ENCODE results near the gene LHX3.

The LHX3 gene

DNA sequence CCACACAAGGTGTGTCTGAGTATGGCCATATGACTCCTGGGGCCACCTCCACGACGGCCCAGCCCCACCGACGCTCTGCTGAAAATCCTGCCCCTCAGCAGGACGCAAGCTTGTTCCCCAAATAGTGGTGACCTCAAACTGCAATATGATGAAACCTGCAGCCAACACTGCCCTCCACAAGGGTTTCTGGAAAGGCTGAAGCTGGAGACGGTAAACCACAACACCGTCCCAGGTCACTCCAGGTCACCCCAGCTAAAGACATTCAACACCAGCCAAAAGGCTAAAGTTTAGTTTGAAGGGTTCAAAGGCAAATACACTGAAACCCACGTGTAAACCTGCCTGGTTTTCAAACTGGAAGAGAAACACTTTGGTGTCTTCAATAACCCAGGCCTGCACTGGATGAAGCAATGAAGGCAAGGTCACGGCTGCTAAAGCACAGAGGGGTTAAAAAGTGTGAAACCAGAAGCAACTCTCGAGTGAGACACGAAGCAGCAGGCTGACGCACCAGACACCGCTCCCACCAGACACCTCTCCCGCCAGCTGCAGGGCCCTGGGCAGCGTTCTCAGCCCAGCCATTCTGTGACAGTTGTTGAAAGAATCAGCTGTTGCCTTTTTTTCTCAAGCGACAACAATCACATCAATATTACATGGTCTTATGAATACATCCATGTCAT lies 1.8 kb upstream of the LHX3 start:
- DNase-seq = no peak

DNA sequence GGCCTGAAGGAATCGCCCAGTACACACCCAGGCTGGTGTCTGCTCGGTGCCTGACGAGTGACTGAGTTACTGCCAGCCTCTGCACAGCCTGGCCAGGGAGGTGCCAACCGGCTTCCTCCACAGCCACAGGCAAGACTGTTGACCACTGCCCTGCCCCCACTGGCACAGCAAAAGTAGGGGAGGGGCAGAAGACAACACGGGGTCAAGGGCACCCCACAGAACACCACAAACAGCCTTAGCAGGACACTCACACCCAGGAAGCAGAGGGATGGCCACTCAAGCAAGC lies 722 bp upstream of the LHX3 start:
- DNase-seq = no peak

DNA sequence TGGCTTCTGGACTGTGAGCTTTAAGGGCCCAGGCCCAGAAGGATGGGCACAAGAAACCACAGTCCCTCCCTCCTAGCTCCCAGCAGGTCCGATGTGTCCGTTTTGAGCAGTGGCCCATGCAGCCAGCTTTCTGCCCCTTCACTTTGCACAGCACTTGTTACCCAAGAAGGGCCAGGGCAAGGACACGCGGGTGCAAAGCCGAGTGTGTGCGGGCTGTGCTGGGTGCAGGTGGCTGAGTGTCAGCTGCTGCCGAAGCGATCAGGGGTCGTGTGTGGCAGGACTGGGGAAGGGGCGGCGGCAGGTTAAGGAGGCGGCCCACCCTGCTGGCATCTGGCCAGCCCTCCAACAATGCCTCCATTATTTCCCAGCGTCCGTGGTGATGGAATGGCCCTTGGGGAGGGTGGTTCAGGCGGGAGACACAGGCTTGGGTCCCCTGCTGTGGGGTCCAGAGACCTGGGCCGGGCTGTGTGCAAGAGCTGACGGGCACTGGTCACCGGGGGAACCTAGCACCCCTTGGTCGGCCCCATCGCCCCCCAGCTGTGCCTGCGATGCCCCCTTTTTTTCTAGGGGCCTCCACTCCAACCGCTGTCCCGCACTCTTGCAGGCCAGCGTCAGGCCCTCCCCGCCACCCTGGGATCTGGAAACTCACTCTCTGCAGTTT lies 653 bp downstream of the LHX3 start:
- DNase-seq = no peak

DNA sequence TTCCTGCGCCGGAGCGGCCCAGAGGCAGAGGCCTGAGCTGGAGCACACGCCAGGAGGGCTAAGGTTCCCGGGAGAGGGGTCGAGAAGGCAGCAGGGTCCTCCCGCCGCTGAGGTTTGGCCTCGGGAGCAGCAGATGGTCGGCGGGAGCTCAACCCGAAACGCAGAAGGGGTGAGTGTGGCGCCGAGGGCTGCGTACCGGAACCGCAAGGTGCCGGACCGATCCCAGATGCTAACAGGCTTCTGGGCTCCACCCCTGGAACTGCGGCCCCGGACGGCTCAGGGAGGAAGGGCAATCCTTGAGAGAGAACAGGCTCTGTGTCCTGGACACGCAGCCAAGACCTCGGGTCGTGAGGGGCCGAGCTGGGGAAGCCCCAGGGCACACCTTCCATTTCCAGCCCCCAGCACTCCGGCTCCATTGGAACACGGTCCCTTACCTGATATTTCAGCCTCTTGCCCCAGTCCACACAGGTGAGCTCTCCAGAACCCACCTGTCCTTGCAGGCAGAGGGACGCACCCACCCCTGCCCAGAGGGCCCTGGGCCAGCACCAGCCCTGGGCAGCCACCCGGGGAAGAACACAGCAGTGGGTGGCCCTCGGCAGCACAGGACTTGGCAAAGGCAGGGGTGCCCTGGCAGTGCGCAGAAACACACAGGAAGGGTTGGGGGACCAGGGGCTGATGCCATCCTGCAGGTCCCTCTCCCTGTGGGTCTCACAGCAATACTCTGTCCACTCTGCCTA lies 1.4 kb downstream of the LHX3 start:
- no peak for DNase-seq

DNA sequence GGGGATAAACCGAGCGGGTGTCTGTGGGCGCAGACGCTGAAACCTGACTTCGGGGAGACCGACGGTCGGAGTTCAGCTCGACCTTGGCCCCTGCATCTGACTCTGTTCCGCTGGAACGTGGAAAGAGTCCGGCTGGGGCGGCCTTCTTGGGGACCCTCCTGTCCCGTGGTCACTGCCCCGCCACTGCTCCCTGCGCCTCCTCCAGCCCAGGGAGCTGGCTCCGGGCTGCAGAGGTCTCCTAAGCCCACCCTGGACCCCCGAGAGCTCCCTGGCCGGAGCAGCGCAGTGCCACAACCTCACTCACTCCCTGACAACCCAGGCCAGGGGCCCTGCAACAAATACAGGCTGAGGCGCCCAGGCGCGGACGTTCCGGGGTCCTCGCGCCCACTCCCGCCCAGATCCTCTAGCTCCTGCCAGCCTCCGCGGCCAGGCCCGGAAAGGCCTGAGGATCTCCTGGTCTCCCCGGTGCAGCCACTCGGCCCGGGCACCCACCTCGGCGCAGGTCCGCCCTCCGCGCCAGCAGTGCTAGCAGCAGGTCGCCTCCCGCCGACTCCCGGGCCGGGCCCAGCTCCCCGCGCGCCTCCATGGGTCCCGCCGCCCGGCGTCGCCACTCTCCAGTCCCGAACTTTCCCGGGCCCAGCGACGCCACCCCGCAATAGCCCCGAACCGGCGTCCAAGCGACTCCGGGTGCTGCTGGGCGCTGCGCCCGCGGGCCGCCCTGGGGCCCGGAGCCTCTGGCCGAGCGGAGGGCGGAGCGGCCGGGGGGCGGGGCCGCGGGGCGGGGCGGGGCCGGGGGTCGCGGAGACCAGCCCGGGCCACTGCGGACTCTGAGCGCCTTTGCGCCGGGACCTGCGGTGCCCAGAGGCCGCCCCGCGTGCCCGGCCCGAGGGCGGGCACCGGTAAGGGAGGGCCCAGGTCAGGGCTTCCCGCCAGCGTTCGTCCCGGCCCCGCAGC lies 2.2 kb downstream of the LHX3 start:
- no peak for DNase-seq

DNA sequence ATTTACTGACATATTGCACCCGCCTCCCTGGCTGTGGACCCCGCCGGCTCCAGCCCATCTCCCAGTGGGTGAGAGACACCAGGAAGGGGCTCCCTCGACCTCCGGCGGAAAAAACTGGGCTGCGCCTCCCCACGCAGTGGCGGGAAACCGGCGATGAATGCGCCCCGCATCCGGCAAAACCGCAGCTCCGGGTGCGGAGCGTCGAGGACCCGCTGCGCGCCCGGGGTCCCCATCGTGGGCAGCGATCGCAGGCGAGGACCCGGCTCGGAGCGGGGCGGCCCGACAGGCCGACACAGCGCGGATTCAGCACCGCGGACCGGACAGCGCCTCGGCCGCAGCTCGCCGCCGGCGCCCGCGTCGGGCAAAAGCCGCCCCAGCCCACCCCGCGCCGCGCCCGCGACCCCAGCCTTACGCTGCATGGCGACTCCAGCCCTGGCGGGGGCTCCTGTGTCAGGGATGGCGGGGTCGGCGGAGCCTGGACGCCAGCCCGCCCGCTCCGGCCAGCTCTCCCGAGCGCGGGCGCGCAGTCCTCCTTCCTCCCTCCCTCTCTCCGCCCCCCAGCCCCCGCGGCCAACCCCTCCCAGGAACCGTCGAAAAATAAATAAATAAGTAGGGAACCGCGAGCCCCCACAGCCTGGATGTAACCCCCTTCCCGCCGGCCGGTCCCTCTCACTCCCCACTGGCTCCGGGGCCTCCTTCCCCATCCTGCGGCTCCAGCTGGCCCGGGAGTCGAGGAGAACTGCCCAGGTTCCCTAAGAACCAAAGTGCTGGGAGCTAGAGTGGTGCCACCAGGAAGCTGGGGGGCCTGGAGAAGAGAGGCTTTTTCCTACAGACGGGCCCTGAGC lies 3.1 kb downstream of the LHX3 start:
- DNase-seq = no peak

DNA sequence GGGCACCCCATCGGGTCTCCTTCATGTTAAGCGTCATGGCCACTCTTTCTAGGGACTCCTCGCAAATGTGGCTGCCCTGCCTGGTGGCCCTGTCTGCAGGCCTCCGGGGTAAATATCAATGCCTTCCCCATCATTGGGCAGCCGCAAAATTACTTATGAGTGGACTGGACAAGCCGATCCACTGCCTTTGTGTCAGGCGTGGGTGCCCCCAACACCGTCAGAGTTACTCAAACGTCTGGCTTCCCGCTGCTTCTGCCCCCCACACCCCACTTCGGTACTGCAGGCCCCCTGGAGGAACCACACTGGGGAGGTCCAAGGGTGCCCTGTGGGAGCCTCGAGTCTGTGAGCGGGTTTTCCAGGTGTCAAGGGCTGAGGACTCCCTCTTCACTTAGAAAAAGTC lies 3.8 kb downstream of the LHX3 start:
- DNase-seq = no peak

DNA sequence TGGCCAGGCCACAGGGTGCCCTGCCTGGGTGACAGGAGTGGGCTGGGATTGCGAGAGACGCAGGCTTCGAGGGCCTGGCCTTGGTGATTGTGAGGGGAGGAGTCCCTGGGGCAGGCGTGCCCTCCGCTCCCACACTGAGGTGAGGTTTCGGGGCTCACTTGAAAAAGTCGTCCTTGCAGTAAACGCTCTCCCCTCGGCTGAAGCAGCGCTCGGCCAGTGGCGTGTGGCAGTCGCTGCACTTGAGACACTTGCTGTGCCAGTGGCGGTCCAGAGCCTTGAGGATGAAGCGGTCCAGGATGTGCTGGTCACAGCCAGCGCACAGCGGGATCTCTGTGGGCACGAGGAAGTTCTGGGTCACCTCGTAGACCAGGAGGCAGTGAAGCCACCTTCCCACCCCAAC lies 4.5 kb downstream of the LHX3 start:
- no peak for DNase-seq

DNA sequence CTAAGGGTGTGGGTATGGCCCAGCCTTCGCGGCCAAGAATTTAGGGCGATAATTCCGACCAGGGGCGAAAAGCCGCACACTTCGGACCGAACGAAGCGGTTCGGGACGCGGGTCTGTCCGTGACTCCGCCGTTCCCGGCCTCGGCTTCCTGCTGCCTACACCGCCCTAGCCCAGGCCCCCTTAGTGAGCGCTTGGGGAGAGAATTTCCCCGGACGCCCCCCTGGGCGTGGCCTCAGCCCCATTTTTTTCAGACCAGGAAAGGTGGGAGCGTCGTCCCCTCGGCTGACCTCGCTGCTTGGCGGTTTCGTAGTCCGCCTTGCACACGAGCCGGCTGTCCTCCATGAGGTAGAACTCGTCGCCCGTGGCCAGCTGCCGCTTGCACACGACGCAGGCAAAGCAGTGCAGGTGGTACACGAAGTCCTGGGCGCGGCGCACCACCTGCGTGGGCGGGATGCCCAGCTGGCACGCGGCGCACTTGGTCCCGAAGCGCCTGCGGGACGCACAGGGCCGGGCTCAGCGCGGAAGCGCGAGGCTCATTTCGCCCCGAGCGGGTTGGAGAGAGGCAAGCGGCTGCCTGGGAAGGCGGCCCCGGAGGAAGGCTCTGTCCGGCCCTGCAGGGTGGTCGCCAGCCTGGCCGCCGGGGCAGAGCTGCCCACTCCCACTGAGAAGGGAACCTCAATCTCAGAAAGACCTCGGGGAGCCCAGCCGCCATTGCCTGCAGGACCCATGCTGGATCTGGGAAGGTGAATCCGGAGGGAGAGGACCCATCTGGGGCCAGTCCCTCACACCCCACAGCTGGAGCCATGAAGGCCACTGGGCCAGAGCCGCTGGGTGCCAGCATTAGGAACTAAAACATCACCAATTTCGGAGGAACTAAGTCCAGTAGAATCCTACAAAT lies 5.3 kb downstream of the LHX3 start:
- DNase-seq = no peak

DNA sequence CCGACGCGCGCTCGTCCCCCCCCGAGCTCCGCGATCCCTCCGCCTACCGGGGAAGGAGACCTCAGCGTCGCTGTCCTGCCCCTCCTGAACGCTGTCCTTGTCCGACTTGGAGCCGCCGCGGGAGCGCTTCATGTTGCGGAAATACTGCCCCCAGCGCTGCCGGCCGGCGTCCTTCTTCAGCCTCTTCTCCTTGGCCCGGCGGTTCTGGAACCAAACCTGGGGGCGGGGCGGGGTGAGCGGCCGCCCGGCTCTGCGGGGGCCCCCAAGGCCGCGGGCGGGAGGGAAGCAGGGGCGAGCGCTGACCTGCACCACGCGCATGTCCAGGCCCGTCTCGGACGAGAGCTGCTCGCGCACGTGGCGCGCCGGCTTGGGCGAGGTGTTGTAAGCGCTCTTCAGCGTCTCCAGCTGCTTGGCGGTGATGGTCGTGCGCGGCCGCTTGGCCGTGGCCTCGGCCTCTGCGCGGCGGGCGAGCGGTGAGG lies 6.3 kb downstream of the LHX3 start:
- DNase-seq = no peak

DNA sequence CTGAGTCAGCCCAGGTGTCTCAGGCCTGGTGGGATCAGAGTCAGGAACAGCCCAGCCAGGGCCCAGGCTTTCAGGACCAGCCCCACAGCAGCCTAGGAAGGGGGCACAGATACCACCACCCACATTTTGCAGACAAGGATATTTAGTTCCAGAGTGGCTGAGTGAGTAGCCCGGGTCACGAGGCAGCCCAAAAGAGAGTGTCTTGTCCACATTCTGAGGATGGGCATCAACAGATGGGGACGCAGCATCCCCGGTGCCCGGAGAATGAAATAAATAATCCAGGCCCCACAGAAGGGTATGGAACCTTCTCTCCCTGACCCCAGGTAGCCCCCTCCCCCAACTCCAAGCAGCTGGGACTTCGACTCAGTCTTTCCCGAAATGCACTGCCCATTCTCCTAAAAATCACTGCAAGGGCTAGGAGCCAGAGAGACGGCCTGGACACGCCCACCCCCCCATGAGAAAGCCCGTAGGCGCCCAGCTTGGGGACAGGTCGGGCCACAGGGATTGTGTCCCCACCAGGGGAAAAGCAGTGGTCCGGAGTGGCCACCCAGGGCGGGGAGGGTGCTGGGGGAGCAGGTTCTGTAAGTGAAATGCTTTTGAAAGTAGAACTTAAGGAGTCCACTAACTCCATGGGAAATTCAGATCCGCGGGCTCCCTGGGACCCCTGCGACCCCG lies 6.9 kb downstream of the LHX3 start:
- DNase-seq = no peak

DNA sequence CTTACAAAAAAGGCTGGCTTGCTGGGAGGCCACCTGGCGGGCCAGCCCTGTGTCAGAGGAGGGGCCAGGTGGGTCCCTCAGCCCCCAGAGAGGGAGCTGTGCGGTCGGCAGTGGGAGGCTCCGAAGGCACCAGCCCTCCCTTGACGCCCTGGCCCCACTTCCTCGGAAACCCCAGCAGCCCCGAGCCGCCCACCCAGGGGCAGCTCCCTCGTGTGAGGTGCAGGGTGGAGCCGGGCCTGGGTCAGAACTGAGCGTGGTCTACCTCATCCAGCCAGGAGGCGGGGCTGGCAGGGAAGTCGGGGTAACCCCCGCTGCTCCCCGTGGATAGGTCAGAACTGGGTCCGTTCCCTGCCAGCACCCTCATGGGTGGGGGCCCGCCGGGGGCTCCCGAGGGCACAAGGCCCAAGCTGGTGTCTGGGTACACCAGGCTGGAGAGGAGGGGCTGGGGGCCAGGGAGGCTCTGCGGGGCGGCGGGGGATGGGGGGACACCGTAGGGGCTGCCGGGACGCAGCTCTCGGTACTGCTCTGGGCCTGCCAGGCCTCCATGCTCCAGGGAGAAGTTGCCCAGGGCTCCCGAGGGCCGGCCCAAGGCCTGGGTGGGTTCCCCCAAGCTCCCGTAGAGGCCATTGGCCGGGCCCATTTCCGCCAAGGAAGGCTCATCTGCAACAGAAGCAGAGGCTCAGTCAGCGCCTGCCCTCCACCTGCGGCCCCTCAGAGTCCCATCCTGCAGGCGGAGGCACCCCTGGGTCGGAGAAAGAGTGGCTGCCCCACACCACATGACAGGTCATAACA lies 7.6 kb downstream of the LHX3 start:
- no peak for DNase-seq

DNA sequence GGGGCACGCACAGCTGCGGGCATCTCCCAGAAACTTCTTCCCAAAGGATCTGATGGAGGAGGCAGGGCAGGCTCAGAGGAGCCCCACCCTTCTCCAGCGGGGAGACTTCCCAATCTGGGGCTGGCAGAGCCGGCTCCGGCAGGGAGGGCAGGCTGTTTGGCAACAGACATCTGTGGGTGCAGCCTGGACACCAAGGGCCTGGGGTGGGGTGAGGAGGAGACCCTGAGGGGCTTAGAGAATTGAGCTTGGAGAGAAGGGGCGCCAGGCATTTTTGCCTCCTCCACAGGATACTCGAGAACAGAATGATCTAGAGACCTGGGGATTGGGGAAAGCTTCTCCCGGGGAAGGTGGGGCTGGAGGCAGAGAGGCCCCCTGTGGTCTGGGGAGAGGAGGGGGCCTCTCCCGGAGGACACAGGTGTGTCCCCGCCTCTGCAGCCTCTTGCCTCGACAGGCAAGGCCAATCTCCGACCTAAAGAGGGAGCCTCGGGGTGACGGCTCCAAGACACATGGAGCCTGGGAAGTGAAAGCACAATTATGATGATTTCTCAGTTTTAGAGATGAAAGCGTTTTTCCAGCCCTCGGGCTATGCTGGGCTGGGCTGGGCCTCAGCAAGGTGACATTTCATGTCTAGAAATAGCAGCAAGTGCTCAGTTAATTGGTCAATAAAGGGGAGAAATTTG lies 8.4 kb downstream of the LHX3 start:
- DNase-seq = no peak

DNA sequence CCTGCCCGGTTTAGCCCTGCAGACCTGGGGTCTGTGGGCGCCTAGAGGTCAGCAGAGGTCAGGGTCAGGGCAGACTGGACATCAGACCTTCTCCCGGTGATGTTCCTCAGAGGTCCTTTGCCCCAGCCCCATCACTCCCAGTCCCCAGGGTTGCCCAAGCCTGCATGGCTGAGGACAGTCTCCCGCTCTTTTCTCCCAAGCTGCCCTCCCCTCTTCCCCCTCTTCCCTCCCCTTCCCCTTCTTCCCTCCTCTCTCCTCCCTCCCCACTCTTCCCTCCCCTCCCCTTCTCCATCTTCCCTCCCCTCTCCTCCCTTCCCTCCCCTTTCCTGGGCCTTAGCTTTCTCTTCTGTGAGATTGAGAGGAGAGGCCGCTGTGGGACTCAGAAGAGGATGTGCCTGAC lies 10.4 kb downstream of the LHX3 start:
- no peak for DNase-seq

DNA sequence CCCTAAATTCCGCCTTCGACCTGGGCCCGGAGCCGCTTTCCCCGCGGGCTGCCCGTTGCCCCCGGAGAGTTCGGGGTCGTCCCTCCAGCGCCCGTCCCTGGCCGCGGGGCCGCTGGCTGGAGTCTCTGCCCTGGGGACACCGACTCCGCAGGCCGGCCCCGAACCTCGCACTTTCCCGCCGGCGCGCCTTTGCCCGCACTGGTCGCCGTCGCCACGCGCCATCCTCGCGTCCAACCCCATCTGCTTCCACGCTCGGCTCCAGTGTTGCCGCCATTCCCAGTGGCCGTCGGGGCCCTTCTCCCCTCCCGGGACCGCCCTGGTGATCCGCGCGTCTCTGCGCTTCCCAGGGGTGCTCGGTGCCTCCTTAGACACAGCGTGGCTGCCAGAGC lies 11.0 kb downstream of the LHX3 start:
- no peak for DNase-seq

DNA sequence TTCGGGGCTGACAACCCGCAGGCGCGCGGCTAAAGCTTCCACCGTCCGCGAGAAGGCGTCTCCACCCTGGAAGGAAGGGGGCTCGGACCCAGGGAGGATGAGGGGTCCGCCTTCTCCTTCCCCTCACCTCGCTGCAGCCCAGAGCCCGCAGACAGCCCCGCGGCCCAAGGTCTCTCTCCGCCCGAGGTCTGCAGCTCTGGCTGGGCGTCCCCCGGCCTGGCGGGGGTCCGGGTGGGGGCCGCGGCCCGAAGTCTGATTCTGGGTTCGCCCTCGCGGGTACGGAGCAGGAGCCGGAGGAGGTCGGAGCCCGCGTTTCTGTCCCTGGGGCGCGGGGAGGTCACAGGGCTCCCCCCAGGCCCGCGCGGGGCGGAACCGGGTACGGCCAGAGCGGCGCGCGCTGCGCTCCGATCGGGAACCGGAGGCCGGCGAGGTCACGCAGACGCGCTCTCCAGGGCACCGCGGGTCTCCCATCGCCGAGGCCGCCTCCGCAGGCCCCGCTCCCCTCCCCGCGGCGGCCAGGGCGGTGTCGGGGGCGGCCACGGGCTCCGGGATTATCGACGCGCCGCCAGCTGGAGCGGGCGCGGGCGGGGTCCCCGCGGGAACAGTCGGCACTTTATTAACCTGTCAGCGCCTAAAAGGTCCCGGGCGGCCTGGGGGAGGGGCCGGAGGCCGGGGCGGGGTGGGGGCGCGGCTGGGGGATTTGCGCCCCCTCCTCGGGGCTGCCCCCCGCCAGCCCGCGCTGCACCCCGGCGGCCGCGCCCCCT lies 11.6 kb downstream of the LHX3 start:
- DNase-seq = no peak

DNA sequence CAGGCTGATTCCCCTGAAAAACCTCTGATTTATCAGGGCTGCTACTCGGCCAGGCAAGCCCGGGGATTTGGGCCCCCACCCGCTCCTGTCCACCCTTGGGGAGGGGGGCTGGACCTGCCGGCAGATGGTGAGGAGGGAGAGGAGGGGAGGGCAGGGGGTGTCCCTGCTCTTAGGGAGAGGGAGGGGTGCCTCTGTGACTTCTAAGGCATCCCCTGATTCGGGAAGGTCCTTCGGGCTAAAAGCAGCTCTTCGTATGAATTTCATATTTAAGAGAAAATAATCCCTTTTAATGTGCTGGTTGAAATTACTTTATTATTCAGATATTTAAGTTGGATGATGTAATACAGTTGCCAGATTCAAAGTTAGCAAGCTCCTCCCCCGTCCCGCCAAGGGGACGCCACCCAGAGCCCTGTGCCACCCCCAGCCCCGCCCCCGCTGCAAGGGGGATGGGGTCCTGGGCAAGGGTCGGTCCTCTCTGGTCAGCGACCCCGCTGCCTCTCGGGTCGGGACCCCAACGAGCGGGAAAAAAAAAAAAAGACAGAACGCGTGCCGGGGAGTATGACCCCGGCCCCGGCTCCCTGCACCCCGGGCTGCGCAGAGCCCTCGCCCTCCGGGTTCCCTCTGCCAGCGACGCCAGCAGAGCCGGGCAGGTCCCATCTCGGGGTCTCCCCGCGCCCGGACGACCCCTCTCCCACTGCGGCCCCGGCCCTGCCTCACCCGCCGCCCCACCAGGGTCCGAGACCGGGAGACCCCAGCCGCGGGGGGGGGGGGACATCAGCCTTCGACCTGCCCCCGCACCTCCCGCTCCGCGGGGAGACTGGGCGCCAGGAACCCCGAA lies 12.4 kb downstream of the LHX3 start:
- DNase-seq = no peak

DNA sequence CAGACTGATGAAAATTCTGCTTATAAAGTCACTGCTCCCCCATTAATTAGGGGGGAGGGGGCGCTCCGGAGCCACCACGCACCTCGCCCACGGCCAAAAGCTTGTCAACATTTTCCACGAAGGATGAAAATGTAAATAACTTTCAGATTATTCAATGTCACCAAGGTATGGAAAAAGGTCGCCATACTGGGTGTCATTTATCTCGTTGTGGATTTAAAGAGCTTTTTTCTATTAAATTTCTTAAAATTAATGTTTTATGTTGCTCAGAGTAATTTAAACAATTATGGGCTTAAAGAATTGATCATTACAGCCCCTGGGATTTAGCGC lies 13.0 kb downstream of the LHX3 start:
- DNase-seq = no peak
